Cortex of kidney (tissue), 1 donor: ENCODE data around the gene SOX2.

Experiments
- DNase-seq: peaks from one replicate; lab custom pipeline; 2025; lab: John Stamatoyannopoulos, UW

SOX2 gene

GRCh38 chr3:181704421-181705085, 7.2 kb upstream of the SOX2 start:
- DNase-seq = no peak

GRCh38 chr3:181705086-181705480, 6.6 kb upstream of the SOX2 start:
- DNase-seq = no peak

- no peak for DNase-seq
Observed at GRCh38 chr3:181707980-181708379, 3.7 kb upstream of the SOX2 start.

GRCh38 chr3:181709537-181710279, 2.0 kb upstream of the SOX2 start:
- DNase-seq = no peak

GRCh38 chr3:181710345-181711291, 1.1 kb upstream of the SOX2 start:
- DNase-seq = no peak

GRCh38 chr3:181712226-181712552, 464 bp downstream of the SOX2 start:
- no peak for DNase-seq

- DNase-seq = no peak
Observed at GRCh38 chr3:181712553-181713279, 991 bp downstream of the SOX2 start.

- DNase-seq = no peak
Observed at GRCh38 chr3:181713280-181713647, 1.5 kb downstream of the SOX2 start.

- DNase-seq = no peak
Observed at GRCh38 chr3:181713676-181714612, 2.2 kb downstream of the SOX2 start.

GRCh38 chr3:181715571-181716340, 4.0 kb downstream of the SOX2 start:
- DNase-seq = no peak

- no peak for DNase-seq
Observed at GRCh38 chr3:181716966-181717365, 5.2 kb downstream of the SOX2 start.

GRCh38 chr3:181717549-181718171, 5.9 kb downstream of the SOX2 start:
- DNase-seq = no peak

- no peak for DNase-seq
Observed at GRCh38 chr3:181718369-181718768, 6.6 kb downstream of the SOX2 start.

- no peak for DNase-seq
Observed at GRCh38 chr3:181718987-181719911, 7.5 kb downstream of the SOX2 start.

- DNase-seq = no peak
Observed at GRCh38 chr3:181719991-181720680, 8.4 kb downstream of the SOX2 start.

GRCh38 chr3:181721046-181721875, 9.5 kb downstream of the SOX2 start:
- no peak for DNase-seq

- no peak for DNase-seq
Observed at GRCh38 chr3:181722156-181722555, 10.4 kb downstream of the SOX2 start.
